ENCODE data around the gene OR6C68.
"Not testable (repeated sequence)": the region's sequence is repeated elsewhere in the genome, so short reads cannot be mapped to it uniquely, and the experiment has no call there.

OR6C68 gene

DNA sequence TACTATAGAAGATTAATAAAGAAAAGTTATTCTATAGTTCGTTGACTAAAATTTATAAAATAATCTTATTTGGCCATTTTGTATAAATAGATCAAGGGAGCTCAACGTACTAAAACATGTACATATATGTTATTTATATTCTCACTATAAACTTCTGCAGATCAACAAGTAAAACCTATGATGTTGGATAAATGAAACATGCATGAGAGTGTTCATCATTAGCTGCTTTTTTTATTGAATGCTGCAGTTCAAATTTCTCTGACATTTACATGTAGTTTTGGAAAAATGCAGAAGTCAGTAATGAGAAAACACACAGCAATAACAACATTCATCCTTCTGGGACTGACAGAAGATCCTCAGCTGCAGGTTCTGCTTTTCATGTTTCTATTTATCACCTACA, at the start of gene OR6C68:
Gene OR6C68 (plus strand): TSS at position 301 of the 400 bp plus-strand sequence. CDS start 0 bp downstream, at position 301.
- DNase-seq (ENCODE audit: low read depth): no peak

GRCh38 chr12:55443776-55444175, 48.4 kb upstream of the OR6C68 start, which contains the start of gene OR6C2:
TSS of gene OR6C2 (plus strand) at chr12:55444076. CDS start at chr12:55452214, 8,138 bp downstream.
- DNase-seq (ENCODE audit: low read depth): no peak

DNA sequence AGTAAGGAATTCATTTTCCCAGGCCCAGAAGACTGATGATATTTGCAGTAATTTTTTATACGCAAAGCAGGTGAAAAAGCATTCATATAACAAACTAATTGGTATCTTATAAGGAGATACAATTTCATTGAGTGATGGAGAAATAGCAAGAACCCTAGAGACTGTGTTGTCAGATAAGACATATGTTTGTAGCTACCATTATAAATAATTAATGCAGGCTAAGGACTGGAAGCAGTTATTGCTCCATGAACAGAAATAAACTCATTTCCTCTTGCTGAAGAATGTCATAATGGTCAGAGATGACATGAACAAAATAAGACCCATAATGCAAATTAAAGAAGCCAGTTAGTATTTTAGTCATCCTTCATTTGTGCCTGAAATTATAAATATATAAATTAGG, 46.8 kb upstream of the OR6C68 start:
- DNase-seq (ENCODE audit: low read depth): no peak

GRCh38 chr12:55446326-55446725, 45.9 kb upstream of the OR6C68 start:
- no peak for DNase-seq (ENCODE audit: low read depth)

- DNase-seq (ENCODE audit: low read depth): no peak
Measured at GRCh38 chr12:55448825-55449224, 43.4 kb upstream of the OR6C68 start.

GRCh38 chr12:55464926-55465325, 27.3 kb upstream of the OR6C68 start:
- DNase-seq (ENCODE audit: low read depth): not testable (repeated sequence)

DNA sequence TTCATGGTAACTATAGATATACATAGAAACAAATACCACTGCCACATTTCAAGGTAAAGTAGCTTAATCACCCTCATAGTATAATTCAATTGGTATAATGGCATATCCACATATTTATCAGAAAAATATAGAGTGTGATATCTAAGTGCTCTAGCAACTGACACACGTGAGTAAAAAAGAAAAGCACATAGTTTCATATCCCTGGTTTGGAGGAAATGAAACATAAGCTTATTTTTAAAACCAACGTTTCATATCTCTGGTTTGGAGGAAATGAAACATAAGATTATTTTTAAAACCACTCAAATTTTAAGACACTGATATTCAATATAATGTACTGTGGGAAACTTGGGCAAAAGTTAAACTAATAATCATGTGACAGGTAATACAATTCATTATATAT, 24.3 kb upstream of the OR6C68 start:
- DNase-seq (ENCODE audit: low read depth): no peak

- DNase-seq (ENCODE audit: low read depth): no peak
Measured at GRCh38 chr12:55469291-55469690, 22.9 kb upstream of the OR6C68 start.

- no peak for DNase-seq (ENCODE audit: low read depth)
Measured at GRCh38 chr12:55470088-55470829, 21.9 kb upstream of the OR6C68 start, which contains the start of gene OR6C70. TSS of gene OR6C70 (minus strand) at chr12:55470138. CDS start at chr12:55470138, 0 bp downstream.

DNA sequence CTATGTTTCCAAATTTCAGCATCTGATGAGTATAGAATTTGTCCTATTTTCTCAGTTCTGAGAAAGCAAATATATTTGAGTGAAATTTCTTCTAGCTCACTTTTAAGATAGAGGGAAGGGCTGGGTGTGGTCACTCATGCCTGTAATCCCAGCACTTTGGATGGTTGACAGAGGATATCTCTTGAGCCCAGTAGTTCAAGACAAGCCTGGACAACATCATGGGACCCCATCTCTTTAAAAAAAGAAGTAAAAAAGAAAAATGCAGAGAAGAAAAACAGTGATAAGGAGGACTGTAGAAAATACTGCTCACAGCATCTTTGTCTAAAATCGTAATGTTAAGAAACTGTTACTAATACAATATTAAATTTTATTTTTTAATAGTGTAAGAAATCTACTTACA, 19.9 kb upstream of the OR6C68 start:
- no peak for DNase-seq (ENCODE audit: low read depth)

- not testable (repeated sequence) for DNase-seq (ENCODE audit: low read depth)
Measured at GRCh38 chr12:55479136-55479535, 13.0 kb upstream of the OR6C68 start.

DNA sequence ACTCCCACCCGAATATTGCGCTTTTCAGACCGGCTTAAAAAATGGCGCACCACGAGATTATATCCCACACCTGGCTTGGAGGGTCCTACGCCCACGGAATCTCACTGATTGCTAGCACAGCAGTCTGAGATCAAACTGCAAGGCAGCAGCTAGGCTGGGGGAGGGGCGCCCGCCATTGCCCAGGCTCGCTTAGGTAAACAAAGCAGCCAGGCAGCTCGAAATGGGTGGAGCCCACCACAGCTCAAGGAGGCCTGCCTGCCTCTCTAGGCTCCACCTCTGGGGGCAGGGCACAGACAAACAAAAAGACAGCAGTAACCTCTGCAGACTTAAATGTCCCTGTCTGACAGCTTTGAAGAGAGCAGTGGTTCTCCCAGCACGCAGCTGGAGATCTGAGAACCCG, 7.9 kb upstream of the OR6C68 start:
- not testable (repeated sequence) for DNase-seq (ENCODE audit: low read depth)

- DNase-seq (ENCODE audit: low read depth): no peak
Measured at GRCh38 chr12:55495490-55495889, 3.3 kb downstream of the OR6C68 start.

GRCh38 chr12:55499231-55499630, 7.1 kb downstream of the OR6C68 start:
- no peak for DNase-seq (ENCODE audit: low read depth)

GRCh38 chr12:55499810-55500252, 7.7 kb downstream of the OR6C68 start:
- DNase-seq (ENCODE audit: low read depth): no peak

- DNase-seq (ENCODE audit: low read depth): no peak
Measured at GRCh38 chr12:55501601-55502000, 9.4 kb downstream of the OR6C68 start.

GRCh38 chr12:55515696-55516095, 23.5 kb downstream of the OR6C68 start:
- DNase-seq (ENCODE audit: low read depth): no peak

- DNase-seq (ENCODE audit: low read depth): no peak
Measured at GRCh38 chr12:55516391-55516790, 24.2 kb downstream of the OR6C68 start.

All from CMK (cell line).